GM13976 (cell line): ENCODE results near the gene ARFGAP2.

Experiments
- DNase-seq: peaks from one replicate; pipeline ENCODE4 v3.0.0; 2012; ENCODE audit warnings: low spot score
- in situ Hi-C: fragments of 300-500 bp; cut with MboI; formaldehyde crosslinking; loops from one replicate; pipeline ENCODE4 v1.12.0; 2022; ENCODE audit warnings: low sequenced_read_pairs, mixed read lengths, inconsistent platforms; ENCODE audit not compliant: unreplicated experiment
- TF ChIP-seq, protein P1 (sequence below): IDR thresholded peaks from 2 replicates; pipeline ENCODE4 v1.5.1; 2012; ENCODE audit warnings: borderline replicate concordance, mild to moderate bottlenecking; ENCODE audit not compliant: insufficient read depth; ENCODE audit errors: extremely low read depth, missing control alignments, control extremely low read depth

Gene ARFGAP2

GRCh38 chr11:47152126-47152952 is 24.3 kb downstream of the ARFGAP2 start:
- DNase-seq, result no peak
- TF ChIP-seq, protein P1, sequence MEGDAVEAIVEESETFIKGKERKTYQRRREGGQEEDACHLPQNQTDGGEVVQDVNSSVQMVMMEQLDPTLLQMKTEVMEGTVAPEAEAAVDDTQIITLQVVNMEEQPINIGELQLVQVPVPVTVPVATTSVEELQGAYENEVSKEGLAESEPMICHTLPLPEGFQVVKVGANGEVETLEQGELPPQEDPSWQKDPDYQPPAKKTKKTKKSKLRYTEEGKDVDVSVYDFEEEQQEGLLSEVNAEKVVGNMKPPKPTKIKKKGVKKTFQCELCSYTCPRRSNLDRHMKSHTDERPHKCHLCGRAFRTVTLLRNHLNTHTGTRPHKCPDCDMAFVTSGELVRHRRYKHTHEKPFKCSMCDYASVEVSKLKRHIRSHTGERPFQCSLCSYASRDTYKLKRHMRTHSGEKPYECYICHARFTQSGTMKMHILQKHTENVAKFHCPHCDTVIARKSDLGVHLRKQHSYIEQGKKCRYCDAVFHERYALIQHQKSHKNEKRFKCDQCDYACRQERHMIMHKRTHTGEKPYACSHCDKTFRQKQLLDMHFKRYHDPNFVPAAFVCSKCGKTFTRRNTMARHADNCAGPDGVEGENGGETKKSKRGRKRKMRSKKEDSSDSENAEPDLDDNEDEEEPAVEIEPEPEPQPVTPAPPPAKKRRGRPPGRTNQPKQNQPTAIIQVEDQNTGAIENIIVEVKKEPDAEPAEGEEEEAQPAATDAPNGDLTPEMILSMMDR, result no peak
- in situ Hi-C loops, result no loop called here

DNA sequence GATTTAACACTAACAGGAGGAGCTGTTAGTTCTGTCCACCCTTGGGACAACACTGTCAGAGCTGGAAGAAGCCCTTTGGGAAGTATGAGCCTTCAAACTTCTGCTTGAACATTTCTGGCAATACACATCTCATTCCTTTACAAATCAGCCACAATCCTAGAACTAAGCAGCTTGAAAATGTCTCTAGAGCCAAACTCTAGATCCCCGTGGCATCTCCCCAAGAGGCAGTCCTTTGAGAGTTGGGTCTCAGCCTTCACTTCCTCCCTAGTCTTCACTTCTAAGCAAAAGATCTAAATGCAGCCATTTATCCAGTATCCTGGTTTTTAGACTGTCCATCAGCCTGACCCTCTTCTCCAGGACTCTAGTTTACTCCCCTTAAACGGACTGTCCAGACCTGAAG is 26.9 kb downstream of the ARFGAP2 start:
- in situ Hi-C loops, result no loop called here
- TF ChIP-seq, protein P1, result no peak
- no peak for DNase-seq

- DNase-seq, result no peak
- TF ChIP-seq, protein P1, result no peak
- in situ Hi-C loops, result no loop called here
Measured at GRCh38 chr11:47148903-47149531, 27.7 kb downstream of the ARFGAP2 start.

GRCh38 chr11:47148270-47148669 is 28.4 kb downstream of the ARFGAP2 start:
- no peak for DNase-seq
- in situ Hi-C loops, result no loop called here
- TF ChIP-seq, protein P1, result no peak

- in situ Hi-C loops, result no loop called here
- no peak for DNase-seq
- TF ChIP-seq, protein P1, result no peak
Measured at GRCh38 chr11:47147681-47148080, 29.0 kb downstream of the ARFGAP2 start.

DNA sequence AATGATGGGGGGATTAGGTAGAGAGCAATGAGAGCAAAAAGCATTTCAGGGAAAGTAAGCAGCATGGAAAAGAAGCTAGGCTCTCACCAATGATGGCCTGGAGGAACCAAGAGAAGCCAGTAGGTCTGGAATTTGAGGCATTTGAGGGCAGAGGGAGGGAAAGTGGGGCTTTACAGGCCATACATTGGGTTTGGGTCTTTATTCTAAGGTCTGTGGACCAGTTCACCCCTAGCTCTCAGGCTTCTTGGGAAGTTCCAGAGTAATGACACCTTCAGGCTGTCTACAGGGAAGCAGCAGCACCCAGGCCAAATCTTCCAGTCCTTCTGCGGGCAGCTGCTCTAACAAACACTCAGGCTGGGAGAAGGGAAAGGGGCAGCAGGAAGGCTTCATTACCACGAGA is 29.4 kb downstream of the ARFGAP2 start:
- in situ Hi-C loops, result no loop called here
- no peak for DNase-seq
- TF ChIP-seq, protein P1, result no peak

DNA sequence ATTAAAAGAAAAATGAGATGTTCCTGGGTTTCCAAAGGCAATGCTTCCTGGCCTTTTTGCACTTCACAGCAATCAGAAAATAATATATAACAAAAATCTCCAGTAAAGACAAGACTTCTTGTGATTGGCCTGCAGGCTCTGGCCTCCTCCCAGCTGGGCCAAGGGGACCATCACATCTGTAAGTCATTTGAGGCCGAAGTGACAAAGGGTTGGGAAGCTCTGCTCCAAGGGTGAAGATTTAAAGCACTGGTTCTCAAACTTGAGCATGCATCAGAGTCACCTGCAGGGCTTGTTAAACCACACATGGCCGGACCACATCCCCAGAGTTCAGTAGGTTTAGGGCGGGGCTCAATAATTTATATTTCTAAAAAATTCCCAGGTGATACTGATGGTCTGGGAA is 32.1 kb downstream of the ARFGAP2 start:
- in situ Hi-C loops, result no loop called here
- TF ChIP-seq, protein P1, result no peak
- no peak for DNase-seq
